ENCODE measurements around the gene AJM1.

DNA sequence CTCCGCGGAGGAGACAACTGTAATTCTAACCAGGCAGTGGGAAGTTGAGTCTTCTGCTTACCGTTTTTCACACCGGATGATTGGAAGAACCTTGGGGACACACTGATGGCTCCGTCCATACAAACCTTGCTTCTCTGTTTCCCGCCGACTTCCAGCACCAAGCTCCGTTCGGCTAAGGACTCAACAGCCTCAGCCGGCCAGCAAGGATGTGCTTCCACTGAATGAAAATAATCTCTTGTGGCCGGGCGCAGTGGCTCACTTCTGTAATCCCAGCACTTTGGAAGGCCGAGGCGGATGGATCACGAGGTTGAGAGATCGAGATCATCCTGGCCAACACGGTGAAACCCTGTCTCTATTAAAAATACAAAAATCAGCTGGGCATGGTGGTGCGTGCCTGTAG lies 25.6 kb downstream of the AJM1 start:
- TF ChIP-seq, protein P1, sequence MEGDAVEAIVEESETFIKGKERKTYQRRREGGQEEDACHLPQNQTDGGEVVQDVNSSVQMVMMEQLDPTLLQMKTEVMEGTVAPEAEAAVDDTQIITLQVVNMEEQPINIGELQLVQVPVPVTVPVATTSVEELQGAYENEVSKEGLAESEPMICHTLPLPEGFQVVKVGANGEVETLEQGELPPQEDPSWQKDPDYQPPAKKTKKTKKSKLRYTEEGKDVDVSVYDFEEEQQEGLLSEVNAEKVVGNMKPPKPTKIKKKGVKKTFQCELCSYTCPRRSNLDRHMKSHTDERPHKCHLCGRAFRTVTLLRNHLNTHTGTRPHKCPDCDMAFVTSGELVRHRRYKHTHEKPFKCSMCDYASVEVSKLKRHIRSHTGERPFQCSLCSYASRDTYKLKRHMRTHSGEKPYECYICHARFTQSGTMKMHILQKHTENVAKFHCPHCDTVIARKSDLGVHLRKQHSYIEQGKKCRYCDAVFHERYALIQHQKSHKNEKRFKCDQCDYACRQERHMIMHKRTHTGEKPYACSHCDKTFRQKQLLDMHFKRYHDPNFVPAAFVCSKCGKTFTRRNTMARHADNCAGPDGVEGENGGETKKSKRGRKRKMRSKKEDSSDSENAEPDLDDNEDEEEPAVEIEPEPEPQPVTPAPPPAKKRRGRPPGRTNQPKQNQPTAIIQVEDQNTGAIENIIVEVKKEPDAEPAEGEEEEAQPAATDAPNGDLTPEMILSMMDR (IDR thresholded peaks at IDR 0.05): no peak
- no peak for TF ChIP-seq POLR2A (IDR thresholded peaks at IDR 0.05)
